NCI-H187 treated with DMSO at 0.1 percent for 48 hours (cell line): ENCODE measurements around the gene SIGLEC5.

Experiments used
- DNase-seq: peaks from one replicate; lab custom pipeline; 2025; lab: John Stamatoyannopoulos, UW

The SIGLEC5 gene

DNA sequence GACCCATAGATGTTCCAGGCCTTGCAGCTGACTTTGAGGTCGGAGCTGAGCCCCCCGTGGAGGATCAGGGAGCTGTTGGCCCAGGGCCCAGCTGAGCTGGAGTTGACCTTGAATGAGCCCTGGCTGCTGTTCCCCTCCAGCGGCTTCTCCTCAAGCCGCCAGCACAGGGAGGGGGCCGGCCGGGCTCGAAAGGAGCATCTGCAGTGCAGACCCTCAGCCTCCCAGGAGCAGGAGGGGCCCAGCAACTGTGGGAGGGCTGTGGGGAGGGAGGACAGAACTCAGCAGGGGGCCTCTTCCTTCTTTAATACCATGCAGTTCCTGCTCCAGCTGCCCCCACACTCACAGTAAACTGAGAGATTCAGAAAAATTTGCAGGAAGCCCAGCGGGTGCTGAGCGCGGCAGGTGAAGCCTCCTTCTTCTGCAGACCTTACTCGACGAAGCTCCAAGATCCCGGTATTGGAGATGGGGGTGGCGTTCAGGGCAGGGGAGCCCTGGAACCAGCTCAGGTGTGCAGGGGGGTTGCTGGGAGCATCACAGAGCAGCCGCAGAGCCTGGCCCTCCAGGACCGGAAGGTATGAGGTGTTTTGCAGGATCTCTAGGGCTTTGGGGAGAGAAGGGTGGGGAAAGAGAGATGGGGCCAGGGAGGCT, 2.6 kb downstream of the SIGLEC5 start:
- DNase-seq = no peak

- DNase-seq = no peak
Observed at GRCh38 chr19:51626675-51627074, 3.5 kb downstream of the SIGLEC5 start.

DNA sequence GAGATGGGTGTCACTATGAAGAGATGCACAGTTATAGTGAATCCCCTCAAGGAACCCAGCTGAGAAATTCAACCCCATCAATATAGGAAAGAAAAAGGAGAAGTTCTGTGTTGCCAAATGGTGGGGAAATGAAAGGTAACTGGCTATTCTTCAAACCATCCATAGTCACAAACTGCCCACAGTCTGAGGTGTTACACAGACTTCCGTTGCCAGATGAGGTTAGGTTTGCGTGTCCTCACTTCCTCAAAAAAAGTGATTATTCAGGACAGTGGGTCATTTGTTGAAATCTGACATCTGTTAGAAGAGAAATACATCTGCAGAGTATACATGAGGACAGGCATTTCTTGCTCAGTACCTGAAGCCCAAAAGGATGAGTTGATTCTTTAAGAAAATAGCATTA, 9.0 kb downstream of the SIGLEC5 start:
- DNase-seq = no peak

DNA sequence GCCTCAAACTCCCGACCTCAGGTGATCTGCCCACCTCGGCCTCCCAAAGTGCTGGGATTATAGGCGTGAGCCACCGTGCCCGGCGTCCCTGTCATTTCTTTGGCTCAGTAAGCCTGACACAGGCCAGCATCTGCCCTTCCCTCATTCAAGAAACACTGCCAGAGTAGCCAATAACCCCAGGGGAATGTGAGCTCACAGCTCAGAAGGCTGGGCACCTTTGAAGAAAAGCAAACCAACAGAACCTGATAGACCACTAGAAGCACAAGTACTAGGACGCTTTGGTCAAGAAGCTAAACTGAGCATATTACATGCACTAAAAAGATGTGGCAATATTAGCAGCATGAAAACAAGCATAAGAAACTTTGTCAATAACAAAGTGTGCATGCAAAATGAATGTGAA, 14.2 kb downstream of the SIGLEC5 start:
- DNase-seq = no peak

- DNase-seq = no peak
Observed at GRCh38 chr19:51614789-51615188, 15.4 kb downstream of the SIGLEC5 start.

GRCh38 chr19:51610576-51610975, 19.6 kb downstream of the SIGLEC5 start:
- DNase-seq = no peak

GRCh38 chr19:51607920-51608562, 22.2 kb downstream of the SIGLEC5 start:
- no peak for DNase-seq

DNA sequence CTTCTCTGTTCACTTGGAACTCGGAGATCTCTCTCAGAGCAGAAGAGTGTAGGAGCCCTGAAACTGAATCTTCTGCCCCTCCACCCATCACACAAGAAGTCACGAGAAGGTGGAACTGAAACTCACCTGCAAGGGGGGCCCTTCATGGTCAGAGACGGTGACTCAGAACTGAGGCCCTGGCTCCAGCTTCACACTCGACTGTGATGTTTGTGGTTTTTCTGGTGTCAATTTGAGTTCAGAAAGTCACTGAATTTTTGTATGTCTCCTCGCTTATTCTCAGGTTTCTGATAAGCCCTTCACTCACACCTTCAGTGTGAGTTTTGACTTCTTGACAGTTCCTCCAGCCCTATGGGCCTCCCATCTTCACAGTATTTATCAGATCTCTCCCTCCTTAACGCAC, 23.1 kb downstream of the SIGLEC5 start:
- DNase-seq = no peak

DNA sequence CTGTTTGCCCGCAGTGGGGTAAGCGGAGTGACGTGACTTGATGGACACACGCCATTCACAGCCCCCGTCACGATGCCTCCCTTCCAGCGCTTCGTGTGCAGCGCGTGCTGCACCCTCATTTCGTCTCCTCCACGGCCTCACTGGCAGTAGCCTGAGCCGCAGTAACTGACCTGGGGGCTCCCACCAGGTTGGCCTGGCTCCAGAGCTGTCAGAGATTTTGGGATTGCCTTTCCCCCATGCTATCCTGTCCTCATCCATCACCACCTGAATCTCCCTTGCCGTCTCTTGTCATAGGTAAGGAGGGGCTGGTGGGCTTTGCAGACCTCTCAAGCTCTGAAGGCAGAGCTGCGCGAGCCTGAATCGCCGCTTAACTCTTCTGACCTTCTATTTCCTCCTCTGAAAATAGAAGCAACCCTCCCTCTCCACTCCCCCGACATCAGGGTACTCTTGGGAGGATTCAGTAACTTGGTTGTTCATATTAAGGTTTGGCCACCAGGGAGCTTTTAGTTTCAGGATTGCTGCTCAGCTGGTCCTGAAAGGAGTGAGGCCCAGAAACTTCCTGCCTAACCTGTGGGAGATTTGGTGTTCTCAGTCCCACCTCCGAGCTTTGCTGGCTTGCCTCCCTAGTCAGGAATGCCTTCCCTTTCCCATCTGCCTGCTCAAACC, 27.9 kb downstream of the SIGLEC5 start:
- no peak for DNase-seq

DNA sequence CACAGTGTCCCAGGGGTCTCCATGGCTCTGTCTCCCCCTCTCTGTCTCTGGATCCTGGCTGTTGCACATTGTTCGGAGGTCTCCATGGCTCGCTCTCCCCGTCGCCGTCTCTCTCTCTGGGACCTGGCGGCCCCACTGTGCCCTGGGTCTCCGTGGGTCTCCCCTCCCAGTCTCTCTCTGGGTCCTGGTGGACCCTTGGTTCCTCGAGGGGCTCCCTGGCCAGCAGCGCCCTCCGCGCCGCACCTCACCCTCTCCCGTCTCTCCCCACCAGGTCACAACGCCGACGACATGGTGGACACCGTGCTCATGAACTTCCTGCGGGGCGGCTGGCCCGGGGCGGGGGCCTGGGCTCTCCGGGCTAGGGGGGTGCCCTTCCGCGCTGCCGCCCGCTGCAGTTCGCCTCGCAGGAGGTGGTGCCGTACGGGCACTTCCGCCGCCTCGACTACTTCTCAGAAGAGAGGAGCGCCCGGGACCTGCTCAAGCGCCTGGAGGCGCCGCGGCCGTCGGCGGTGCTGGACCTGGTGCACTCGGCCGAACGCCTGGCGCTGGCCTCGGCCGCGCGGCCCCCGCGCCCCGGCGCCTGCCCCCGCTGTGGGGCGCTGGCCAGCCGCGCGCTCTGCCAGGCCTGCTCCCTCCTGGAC, 29.1 kb downstream of the SIGLEC5 start:
- DNase-seq = no peak

DNA sequence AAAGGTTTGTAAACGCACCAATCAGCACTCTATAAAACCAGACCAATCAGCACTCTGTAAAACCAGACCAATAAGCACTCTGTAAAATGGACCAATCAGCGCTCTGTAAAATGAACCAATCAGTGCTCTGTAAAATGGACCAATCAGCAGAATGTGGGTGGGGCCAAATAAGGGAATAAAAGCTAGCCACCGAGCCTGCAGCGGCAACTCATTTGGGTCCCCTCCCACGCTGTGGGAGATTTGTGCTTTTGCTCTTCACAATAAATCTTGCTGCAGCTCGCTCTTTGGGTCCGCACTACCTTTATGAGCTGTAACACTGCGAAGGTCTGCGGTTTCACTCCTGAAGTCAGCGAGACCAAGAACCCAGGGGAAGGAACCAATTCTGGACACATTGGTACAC, 31.1 kb downstream of the SIGLEC5 start:
- DNase-seq = no peak

GRCh38 chr19:51598159-51598915, 31.9 kb downstream of the SIGLEC5 start:
- no peak for DNase-seq

DNA sequence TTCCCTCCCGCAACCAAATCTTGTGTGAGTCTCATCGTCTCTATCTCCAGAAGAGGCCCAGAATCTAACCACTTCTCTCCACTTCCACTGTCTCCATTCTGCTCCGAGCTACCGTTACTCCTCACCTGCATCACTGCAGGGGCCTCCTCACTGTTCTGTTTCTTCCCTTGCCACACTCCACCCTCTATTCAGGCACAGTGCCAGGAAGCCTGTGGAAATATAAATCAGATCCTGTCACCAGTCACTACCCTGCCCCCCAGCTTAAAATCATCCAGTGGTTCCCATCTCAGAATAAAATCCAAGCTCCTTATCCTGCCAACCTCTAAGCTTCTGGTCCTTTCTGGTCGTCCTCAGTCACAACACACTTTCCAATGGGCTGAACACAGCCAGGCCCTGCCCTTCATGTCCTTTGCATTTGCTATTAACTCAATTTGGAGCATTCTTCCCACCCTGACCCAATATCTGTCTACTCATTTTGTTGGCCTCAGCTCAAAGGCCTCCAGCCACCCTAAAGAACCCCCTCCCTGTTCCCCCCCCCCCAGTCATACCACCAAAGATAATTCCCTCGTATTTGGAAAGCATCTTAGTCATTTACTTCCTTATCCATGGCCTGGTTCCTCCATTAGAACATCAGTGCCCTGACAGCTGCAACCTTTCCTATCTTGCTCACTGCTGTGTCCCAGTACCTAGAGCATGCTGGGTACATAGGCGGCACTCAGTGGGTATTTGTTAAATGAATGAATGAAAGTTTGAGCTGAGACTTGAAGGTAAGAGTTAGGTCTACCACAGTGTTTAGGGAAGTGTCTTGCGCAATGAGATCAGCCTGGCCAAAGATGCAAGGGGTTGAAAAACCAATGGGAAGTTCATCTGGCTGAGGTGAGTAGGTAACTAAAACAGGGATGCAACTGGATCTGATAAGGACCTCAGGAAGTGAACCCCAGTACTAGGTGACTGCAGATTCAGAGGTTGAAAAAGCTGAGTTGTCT, 34.7 kb downstream of the SIGLEC5 start:
- no peak for DNase-seq

GRCh38 chr19:51594774-51595109, 35.5 kb downstream of the SIGLEC5 start:
- no peak for DNase-seq

GRCh38 chr19:51593969-51594773, 36.0 kb downstream of the SIGLEC5 start:
- peak; percentile 78 for DNase-seq

DNA sequence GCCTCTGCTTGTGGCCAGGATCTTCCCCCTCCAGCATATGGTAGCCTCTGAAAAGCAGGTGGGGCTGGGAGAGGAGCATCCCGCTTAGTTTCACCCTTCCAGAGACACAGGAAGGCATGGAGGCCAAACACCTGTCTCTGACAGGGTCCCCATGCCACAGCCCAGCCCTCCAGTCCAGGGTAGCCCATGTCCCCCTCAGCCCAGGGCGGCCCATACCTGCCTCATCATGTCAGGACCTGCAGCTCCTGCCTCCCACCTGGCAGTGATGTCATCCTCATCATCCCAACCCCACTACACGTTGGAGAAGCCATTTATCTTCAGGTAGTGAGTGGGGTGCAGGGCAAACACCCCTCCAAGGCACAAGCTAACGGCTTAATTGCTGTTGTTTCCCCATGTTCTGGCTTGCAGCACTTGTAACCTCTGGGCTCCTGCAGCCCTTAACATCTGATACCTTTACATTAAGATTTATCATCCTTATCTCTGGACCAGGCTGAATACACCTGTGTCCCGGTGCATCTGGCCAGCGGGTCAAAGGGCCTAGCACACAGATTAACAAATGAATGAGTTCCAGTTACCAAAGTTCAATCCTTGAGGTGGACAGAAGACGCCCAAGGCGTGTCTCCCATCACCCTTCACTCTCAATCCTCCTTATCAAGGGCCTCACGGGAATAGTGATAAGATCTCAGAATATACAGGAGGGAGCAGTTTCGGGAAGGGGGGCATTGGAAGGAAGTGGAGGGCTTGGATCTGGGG, 36.9 kb downstream of the SIGLEC5 start:
- no peak for DNase-seq

DNA sequence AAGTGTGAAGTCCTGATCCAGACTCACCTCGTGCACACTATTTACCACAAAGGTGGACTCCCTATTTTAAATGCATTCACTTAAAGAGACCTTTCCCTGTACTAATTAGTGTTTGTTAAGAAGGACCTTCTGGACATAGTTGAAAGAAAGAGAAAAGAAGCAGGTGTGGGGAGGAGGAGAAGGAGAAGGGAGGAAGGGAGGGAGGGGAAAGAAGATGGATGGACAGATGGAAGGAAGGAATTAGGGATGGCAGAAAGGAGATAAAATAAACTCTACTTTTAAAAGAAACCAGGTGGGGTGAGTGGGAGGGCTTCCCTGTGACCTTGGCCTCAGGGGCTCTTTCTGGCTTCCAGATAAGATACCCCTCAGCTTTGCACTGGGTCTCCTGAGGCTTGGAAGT, 37.7 kb downstream of the SIGLEC5 start:
- DNase-seq = no peak

DNA sequence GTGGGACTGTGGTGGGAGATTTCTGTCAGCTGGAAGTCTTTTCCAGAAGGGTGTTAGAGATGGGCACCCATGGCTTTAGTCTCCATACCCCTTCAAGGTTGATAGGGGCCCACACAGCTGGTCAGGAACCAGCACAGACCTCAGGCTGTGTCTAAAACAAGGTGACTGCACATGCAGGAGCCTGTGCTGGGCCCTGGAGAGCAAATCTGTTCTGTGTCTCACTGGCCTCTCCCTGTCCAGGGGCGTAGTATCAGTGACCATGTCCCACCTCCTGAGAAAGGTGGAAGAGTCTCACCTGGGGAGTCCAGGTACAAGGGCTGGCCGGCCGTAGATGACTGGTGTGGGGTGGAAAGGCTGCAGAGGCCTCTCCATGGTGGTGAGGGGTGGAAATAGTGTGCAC, 39.8 kb downstream of the SIGLEC5 start:
- DNase-seq = no peak

DNA sequence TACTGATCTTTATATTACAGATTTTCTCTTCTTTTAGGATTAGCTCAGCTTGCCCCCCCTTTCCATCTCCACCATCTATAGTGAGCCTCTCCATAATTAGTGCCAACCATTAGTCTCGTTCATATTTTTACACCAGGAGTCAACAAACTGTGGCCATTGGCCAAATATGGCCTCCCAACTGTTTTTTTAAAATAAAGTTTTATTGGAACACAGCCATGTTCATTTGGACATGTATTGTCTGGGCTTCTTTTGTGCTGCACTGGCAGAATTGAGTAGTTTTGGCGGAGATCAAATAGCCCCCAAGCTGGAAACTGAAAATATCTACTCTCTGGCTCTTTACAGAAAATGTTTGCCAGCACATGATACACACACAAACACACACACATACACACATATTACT, 40.7 kb downstream of the SIGLEC5 start:
- no peak for DNase-seq
